Caki2 (cell line): ENCODE measurements around the gene RABGAP1L. TPM values are rescaled to one million over a fixed set of nuclear protein-coding genes. Genes with fewer than 3 reads are reported as not detected.
"Not testable (repeated sequence)": the region's sequence is repeated elsewhere in the genome, so short reads cannot be mapped to it uniquely, and the experiment has no call there.

Experiments
- DNase-seq: peaks from one replicate; pipeline ENCODE4 v3.0.0-alpha.2; 2015; ENCODE audit warnings: low read depth
- in situ Hi-C: cut with HindIII; loops from 2 replicates; pipeline ENCODE4 v1.10.0; 2016; ENCODE audit warnings: low sequenced_read_pairs, low pct_unique_long_range_greater_than_20kb, mixed read lengths
- total RNA-seq: library from RNA; depleted of rRNA; stranded (reverse); fragments of >200 nt; shearing (Covaris generic); gene quantifications from 2 replicates; pipeline ENCODE4 v1.2.3, GENCODE V29; 2014; ENCODE audit warnings: low replicate concordance

RABGAP1L gene
- total RNA-seq, 1 experiment from 2014 or later = 6.8 TPM

DNA sequence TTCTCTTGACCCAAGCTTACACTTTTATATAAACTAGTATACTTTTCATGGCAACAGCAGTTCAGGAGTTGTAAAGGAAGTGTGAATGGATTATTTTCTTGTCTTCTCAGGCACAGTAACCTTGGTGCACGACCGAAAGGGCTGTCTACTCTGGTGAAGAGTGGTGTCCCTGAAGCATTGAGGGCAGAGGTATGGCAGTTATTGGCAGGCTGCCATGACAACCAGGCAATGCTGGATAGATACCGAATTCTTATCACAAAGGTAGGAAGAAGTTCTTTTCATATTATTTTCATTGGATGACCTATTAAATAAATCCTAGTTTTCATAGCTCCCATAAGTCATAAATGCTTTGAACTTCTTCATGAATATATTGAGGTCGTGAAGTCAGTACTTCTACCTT is 234.6 kb downstream of the RABGAP1L start:
- in situ Hi-C loops = no loop called here
- no peak for DNase-seq

DNA sequence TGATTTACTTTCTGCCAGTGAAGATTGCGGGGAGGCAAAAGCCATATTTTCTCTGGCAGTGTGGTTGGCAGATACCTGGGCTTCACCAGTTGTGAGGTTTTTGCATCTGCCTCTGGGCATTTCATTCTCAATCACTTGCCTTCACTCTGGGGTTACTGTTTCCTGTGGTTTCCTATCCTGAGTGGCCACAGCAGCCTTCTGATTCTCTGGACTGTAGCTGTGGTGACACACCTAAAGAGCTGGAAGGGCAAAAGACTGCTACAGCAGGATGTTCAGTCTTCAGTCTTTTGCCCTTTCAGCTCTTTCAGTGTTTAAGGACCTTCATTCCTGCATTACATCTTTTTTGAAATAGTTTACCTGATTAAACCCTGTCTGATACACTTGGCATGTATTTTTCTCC is 237.9 kb downstream of the RABGAP1L start:
- in situ Hi-C loops = no loop called here
- no peak for DNase-seq

DNA sequence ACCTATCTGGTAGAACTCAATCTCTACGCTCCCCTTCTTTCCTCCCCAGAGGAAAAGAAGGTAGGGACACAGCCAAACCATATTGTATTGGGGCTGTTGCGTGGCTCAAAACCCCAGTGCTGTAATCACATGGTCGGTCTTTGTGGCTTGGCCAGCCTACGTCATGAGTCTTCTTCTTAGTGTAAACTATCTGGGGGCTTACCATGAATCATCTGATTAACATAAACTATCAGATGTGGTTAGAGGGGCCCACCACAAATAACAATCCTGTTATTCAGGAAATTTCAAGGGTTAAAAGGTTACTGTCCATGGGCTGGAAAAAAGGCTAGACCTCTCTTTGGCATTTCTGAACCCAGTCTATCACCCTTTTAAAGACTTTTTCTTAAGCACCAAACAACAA is 238.9 kb downstream of the RABGAP1L start:
- no peak for DNase-seq

DNA sequence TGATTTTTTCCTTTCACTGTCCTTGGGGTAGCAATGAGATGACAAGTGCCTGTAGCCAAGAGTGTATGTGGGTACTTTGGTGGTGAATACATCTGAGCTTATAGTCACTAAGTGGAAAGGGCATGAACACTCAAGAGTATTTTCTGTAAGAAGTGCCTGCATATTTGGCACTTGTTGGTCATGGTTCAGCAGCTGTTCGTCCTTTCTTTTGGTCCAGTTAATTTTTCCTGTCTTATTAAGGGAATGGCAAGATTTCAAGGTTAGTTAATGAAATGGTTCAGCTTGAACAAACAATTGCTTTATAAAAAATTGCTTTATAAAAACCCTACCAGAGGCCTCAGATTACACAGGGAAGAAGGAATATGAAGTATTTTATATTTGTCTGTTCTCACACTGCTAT is 239.9 kb downstream of the RABGAP1L start:
- DNase-seq = no peak
- in situ Hi-C loops = no loop called here

More for the DNA sequence above, 238.9 kb downstream of the RABGAP1L start:
- in situ Hi-C loops = no loop called here

DNA sequence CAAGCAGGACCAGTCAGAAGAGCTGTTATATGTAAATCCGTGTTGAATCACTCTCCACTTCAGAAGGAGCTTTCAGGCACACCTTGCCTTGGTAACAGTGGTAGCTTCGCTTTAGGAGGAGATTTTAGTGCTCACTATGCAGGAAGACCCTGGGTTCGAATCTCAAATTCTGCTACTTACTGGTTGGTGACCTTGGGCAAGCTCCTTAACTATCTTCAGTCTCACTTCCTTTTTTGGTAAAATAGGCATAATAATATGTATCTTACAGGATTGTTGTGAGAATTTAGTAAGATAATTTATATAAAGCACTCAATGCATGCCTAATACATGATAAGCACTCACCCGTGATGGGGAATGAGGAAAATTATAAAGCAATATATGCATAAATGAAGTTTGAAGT is 241.8 kb downstream of the RABGAP1L start:
- DNase-seq = no peak
- in situ Hi-C loops = no loop called here

DNA sequence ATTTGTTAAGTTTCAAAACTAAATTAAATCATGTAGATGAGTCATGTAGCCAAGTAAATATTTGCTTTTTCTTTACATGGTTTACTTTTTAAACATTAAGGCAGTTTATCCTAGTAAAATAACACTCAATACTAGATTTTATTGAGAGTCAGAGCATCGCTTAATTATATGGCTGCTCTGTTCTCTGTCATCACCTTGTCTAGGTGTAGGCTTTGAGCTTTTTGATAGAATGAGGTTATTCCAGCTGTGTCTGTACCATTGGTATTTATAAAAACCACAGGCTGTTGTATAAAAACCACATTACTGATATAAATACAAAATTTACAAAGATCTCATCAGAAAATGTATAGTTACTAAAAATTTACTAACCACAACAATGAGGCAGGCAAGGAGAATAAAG is 245.9 kb downstream of the RABGAP1L start:
- in situ Hi-C loops = no loop called here
- DNase-seq = no peak

DNA sequence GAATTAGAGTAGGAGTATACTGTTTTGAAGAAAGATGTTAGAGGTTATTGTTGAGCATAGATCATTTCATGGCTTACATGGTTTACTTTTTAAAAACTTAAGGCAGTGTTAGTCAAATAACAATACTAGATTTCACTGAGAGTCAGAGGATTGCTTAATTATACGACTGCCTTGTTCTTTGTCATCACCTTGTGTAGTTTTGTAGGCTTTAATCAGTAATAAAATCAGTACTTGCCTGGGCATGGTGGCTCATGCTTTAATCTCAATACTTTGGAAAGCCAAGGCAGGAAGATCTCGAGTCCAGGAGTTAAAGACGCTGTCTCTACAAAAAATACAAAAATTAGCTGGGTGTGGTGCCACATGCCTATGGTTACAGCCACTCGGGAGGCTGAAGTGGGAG is 247.1 kb downstream of the RABGAP1L start:
- in situ Hi-C loops = no loop called here
- no peak for DNase-seq

DNA sequence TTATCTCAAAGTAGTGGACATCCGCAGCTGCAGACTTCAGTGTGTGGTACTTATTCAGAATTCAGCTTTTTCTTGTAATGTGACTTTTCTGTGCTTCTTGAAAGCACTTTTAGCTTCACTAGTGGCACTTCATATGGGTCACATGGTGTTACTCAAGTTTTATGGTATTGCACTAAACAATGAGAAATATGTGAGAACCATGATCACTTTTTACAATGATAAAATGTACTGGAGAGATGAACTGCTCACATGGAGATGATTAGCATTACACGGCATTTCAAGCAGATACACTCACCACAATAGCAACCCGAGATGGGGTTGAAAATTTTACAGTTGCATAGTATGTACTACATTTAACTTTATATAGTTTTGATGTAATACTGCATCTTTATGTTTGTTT is 248.3 kb downstream of the RABGAP1L start:
- no peak for DNase-seq
- in situ Hi-C loops = no loop called here

DNA sequence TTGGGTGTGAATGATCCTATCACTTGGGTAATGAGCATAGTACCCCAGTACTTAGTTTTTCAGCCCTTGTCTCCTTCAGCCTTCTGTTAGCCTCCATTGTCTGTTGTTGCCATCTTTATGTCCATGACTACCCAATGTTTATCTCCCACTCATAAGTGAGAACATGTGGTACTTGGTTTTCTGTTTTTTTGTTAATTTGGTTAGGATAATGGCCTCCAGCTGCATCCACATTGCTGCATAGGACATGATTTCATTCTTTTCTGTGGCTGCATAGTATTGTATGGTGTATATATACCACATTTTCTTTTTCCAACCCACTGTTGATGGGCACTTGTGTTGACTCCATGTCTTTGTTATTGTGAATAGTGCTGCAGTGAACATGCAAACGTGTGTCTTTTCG is 248.8 kb downstream of the RABGAP1L start:
- DNase-seq = no peak
- in situ Hi-C loops = no loop called here

DNA sequence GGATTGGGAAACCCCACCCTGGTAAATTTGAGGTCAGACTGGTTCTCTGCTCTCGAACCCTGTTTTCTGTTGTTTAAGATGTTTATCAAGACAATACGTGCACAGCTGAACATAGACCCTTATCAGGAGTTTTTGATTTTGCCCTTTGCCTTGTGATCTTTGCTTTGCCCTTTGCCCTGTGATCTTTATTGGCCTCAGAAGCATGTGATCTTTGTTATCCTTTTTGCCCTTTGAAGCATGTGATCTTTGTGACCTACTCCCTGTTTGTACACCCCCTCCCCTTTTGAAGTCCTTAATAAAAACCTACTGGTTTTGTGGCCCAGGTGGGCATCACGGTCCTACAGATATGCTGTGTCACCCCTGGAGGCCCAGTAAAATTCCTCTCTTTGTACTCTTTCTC is 250.5 kb downstream of the RABGAP1L start:
- in situ Hi-C loops = not testable (repeated sequence)

DNA sequence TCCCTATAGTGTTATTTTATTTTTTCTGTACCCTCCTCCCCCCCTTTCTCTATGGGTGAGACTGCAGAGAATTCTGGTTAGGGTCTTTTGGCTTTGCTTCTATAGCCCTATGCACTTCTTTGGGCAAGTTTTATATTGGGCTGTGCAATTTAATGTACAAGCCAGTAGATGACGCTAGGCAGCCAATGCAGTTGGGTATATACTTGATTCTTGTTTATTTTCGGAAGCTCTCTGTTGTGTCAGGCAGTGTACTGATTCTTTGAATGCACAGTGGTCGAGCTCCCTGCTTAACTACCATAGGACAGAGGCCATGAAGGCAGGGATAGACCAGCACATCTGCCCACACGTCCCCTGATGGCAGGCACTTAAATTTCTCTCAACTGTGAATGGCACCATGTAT is 254.3 kb downstream of the RABGAP1L start:
- DNase-seq = no peak
- in situ Hi-C loops = no loop called here

More for the DNA sequence above, 250.5 kb downstream of the RABGAP1L start:
- not testable (repeated sequence) for DNase-seq

DNA sequence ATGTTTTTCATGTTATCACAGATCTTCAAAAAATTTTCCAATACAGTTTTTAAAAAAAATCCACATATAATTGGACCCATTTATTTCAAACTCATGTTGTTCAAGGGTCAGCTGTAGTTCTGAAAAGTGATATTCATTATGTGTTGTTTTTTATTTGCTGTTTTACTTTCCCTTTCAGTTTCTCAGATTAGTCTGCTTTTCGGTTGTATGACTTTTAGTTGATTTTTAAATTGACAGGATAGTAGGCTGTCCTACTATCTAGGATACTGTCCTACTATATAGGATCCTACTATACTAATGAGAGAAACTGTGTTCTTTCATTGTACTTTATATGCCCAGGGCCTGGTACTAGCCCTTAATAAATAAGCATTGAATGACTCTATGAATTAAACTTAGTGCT is 254.9 kb downstream of the RABGAP1L start:
- in situ Hi-C loops = no loop called here
- no peak for DNase-seq

DNA sequence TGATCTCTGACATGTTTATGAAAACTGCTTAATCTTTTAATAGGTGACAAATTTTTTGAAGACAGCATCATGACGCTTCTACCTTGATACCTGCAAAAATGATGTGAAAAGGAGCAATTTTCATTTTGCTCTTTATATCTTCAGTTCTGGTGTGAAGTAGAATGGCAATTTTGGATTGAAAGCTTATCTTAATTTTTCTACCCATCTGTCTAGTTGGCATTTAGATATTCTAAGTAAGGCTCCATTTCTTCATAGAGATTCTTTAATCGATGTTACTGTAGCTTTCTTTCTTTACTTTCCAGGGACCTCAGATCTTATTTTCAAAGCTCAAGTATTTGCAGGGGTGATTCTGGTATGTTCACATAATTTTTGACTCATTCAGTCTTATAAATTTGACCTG is 256.2 kb downstream of the RABGAP1L start:
- no peak for DNase-seq
- in situ Hi-C loops = no loop called here

DNA sequence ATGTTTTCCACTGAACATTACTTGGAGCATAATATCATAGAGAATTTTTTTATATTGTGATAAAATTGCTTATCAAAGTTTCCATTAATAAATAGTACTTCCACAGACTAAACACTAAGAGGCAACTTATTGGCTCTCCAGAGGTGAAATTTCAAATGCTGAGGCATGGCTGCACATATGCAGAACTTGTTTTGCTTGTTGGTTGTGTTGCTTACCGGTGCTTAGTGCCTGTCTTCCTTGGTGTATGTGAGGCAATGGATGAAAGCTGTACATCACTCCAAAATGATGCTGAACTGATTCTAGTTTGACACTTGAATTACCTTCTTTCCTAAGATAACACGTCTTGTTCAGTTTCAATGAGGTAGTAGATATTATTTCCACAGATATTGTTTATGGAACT is 258.6 kb downstream of the RABGAP1L start:
- in situ Hi-C loops = no loop called here
- DNase-seq = no peak

DNA sequence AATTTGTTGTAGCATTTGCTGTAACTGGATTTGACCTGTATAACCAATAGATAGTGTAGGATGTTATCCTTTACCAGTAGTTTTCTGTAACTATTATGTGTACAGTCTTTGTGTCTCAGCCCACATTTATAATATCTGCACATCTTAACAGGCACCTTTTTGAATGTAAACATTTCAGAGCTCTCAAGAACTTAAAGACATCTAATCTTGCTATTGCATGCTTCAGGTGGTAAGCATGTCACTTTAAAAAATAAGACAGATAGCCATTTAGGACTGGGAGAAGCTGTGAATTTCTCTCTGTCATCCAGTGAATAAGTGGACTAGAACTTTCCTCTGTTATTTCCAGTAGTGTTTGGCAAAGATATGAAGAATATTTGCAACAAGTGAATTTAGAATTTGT is 265.8 kb downstream of the RABGAP1L start:
- no peak for DNase-seq
- in situ Hi-C loops = no loop called here

DNA sequence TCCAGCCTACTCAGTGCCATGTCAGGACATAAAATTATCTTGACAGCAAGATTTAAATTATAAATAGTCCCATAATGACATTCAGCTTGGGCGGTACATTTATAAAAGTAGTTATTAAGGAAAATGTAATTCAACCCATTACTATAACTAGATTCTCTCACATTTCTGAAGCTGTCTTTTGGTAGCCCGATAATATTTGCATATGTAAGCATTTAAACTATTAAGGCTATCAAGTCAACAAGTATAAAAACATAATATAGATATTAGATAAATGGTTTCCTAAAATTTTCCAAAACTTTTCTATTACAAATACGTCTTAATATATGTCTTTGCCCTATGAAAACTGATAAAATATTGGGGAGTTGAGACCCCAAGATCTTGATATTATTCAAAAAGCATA is 266.8 kb downstream of the RABGAP1L start:
- in situ Hi-C loops = no loop called here
- DNase-seq = no peak

DNA sequence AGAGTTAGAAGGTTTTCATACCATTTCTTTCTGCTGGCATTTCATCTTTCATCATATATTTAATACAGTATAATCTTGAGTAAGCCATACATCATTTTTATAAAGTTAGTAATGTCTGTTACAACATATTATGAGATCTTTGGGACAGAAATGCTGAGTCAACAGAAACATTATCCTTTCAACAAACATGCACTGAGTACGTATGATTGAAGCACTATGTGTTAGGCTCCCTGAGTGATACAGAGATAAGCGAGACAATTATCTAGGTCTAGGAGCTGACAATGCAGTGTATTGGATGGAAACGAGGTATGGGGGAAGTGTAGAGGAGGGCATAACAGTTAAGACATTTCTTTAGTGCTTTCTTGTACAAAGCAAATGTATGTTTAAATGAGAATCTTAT is 268.7 kb downstream of the RABGAP1L start:
- DNase-seq = no peak
- in situ Hi-C loops = no loop called here

DNA sequence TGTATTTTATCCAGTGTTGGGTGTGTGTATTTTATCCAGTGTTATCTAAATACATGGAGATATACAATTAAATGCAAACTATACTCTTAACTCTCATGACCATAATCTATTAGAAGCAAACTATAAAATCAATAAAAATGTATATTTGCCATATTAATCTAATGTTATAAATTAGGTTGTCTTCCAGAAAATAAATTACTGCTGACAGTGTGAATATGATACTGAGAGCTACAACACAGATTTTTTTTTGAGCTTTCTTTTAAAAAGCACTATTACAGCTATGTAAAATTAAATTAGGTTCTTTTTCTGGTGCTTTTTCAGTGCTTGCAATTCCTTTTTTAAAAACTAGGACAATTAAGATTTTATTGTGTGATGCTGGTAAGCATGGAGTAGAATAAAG is 269.4 kb downstream of the RABGAP1L start:
- no peak for DNase-seq
- in situ Hi-C loops = no loop called here

DNA sequence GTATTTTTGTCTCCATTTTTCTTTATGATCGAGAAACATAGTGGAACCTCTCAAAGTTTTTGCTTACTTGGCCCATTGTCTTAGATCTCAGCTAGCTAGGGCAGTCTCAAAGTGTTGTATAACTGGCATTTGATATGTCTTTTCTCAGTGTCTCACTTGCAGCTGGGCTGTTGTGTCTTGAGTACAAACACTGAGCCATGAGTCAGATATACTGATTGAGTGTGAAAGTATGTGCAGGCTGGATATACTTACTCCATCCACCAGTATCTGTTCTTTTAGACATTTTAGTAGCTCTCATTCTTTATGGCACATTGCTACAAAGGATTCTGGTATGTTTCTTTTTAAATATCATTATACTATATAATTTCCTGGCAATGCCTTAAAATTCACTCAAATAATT is 274.1 kb downstream of the RABGAP1L start:
- no peak for DNase-seq
- in situ Hi-C loops = no loop called here

DNA sequence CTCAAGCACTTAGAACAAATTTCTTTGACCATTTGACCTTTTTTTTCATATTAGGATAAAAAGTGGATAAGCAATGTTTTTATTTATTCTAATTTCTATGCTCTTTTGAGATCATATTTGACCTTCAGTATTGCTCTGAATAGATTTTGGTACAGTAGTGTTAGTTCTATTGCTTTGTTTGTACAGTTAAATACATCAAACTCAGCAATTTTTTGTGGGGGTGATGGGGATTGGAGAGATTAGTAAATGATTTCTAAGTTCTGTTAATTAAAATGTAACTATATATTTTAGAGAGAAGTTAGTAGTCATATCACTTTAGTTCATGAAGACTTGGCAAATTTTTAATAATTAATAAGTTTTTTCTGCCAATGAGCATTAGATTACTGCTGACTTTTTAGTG is 286.0 kb downstream of the RABGAP1L start:
- in situ Hi-C loops = no loop called here
- no peak for DNase-seq

DNA sequence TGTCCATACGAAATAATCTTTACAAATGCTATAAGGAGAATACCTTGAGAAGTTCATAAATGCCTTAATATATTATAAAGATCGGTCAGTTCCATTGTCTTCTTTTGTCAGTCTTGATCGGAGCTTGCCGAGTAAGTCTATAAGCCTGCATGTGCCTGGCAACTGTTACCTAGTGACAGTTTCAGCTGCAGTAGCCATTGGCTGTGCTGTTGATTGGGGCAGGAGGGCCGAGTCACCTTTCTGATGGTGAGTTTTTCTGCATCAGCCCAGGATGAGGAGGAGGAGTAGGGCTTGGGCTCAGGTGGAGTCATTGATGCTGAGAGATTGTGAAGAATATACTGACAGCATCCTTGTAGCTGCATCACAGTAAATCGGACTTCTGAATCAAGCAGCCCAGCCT is 286.5 kb downstream of the RABGAP1L start:
- DNase-seq = no peak
- in situ Hi-C loops = no loop called here
